ENCODE measurements around the gene FAAP20. TPM values are rescaled to one million over a fixed set of nuclear protein-coding genes. Genes with fewer than 3 reads are reported as not detected.

The FAAP20 gene
- total and polyA plus RNA-seq, 10 of the 15 experiments (the other 5 are each of a cell fraction or from before 2014, with no cell fraction given) = 0.79 to 91.8 (median 20.9) TPM

DNA sequence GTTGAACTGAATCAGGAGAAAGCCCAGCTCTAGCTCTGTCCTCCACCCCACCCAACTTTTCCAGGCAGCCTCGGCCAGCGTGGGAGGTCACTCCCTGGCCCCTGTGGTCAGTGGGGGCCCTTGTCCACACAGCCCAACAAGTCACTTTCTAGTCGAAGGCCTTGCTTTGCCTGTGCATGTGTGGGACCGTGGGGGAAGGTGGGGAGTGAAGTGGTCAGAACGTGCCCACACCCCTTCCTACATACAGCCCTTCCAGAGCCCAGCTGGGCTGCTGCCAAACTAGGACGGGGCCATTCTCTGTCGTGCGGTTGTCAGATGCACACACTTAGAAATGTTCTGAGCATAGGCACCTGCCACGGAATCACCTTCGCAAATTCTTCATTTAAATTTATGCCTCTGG is 18.0 kb downstream of the FAAP20 start (continued):
- TF ChIP-seq MXI1 (IDR thresholded peaks at IDR 0.05; ENCODE audit: low read depth, low read length) = no peak

- Histone ChIP-seq H3K9ac (ENCODE audit: control insufficient read depth, insufficient read depth, low read length) (no peak overlapping the region), H3K27me3 (replicated peaks in 1 of 2; ENCODE audit: control insufficient read depth in 2 of 2, insufficient read depth in 2 of 2, low read length in 1 of 2) (no peaks in the 10 kb centered on the region), H3K27ac (ENCODE audit: control insufficient read depth, insufficient read depth) (no peak overlapping the region), H3K4me1 (ENCODE audit: control insufficient read depth, insufficient read depth, low read length) (no peaks in the 10 kb centered on the region), H2AFZ (ENCODE audit: control insufficient read depth, low read depth, low read length) (no peak overlapping the region), H3K9me3 (replicated peaks; ENCODE audit: control insufficient read depth, insufficient read depth, low read length) (no peaks in the 10 kb centered on the region), H3K79me2 (ENCODE audit: control insufficient read depth, insufficient read depth, low read length) (no peaks in the 10 kb centered on the region), H3K4me3 (no peak overlapping the region), H4K20me1 (ENCODE audit: control insufficient read depth, insufficient read depth) (no peaks in the 10 kb centered on the region), H3K36me3 (ENCODE audit: control insufficient read depth in 2 of 2, insufficient read depth in 2 of 2, low read length in 1 of 2) (no peaks in the 10 kb centered on the region), H3K4me2 (ENCODE audit: control insufficient read depth, insufficient read depth) (no peak overlapping the region)
- FAIRE-seq = no peak
- BruUV-seq (replicated peaks) = no TSS peak
- TF ChIP-seq RELA (IDR thresholded peaks at IDR 0.05; ENCODE audit: borderline replicate concordance, partially characterized antibody) (no peak), WRNIP1 (IDR thresholded peaks at IDR 0.05; ENCODE audit: borderline replicate concordance, low read depth, low read length) (no peak), BHLHE40 (IDR thresholded peaks at IDR 0.05; ENCODE audit: borderline replicate concordance in 1 of 2, low read depth in 2 of 2, low read length in 1 of 2) (no peak), CHD4 (IDR thresholded peaks at IDR 0.05) (no peak), YBX1 (IDR thresholded peaks at IDR 0.05) (no peak), NFXL1 (IDR thresholded peaks at IDR 0.05; ENCODE audit: borderline replicate concordance) (no peak), NR2F1 (conservative IDR thresholded peaks at IDR 0.05) (no peak), PKNOX1 (IDR thresholded peaks at IDR 0.05) (no peak), LARP7 (IDR thresholded peaks at IDR 0.05) (no peak), HDAC2 (IDR thresholded peaks at IDR 0.05) (no peak), TCF12 (IDR thresholded peaks at IDR 0.05; ENCODE audit: low read depth, low read length) (no peak), ZSCAN29 (IDR thresholded peaks at IDR 0.05) (no peak), FOS (IDR thresholded peaks at IDR 0.05; ENCODE audit: borderline replicate concordance, extremely low read depth, insufficient read length) (no peak), CREB1 (IDR thresholded peaks at IDR 0.05; ENCODE audit: low read depth) (no peak)
- TF ChIP-seq, protein P1, sequence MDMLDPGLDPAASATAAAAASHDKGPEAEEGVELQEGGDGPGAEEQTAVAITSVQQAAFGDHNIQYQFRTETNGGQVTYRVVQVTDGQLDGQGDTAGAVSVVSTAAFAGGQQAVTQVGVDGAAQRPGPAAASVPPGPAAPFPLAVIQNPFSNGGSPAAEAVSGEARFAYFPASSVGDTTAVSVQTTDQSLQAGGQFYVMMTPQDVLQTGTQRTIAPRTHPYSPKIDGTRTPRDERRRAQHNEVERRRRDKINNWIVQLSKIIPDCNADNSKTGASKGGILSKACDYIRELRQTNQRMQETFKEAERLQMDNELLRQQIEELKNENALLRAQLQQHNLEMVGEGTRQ (IDR thresholded peaks at IDR 0.05; ENCODE audit: borderline replicate concordance, low read depth, low read length) = no peak
- DNase-seq (ENCODE audit: low read depth, low spot score) = no peak
- in situ Hi-C loops (cut with MboI) (no loop called here), intact Hi-C loops (cut with micrococcal nuclease; ENCODE audit: unreplicated experiment) (no loop called here)
- CTCF ChIA-PET = interaction anchor here (1.1 to 1.6 kb wide), 2 partner anchors 20 to 206 kb away, joined by 3 read pairs; no protein-coding TSS in a partner anchor
- no peak for ATAC-seq
- WGBS (ENCODE audit: insufficient coverage, insufficient replicate concordance, low lambda C conversion rate, missing lambda C conversion rate) = 87% methylated on average over 42 of the region's 42 CpGs
- RAD21 ChIA-PET (ENCODE audit: unreplicated experiment) = no interaction called here
- SMC1A ChIA-PET (ENCODE audit: uncharacterized antibody, unreplicated experiment) = no interaction called here
- POLR2A ChIA-PET = no interaction called here
Measured at GRCh38 chr1:2175681-2176454, 18.7 kb downstream of the FAAP20 start.

All from GM12878 (cell line).